Muscle of arm (tissue), 14 donors: ENCODE data around the gene ZFAND2B. TPM values are rescaled to one million over a fixed set of nuclear protein-coding genes. Genes with fewer than 3 reads are reported as not detected.

ENCODE experiments used
- DNase-seq: peaks from one replicate; pipeline ENCODE4 v3.0.0-alpha.2; 2013
- long read RNA-seq, 11 donors: transcript quantifications; one replicate each; lab custom pipeline, GENCODE V29; 2026
- polyA plus RNA-seq, 12 donors: library from polyadenylated mRNA; unstranded; fragments of 120-200 nt; gene quantifications; one replicate each; pipeline ENCODE4 v1.2.1, GENCODE V29; 2013; ENCODE audit not compliant: insufficient read length in 12 of 12

ZFAND2B gene, protein sequence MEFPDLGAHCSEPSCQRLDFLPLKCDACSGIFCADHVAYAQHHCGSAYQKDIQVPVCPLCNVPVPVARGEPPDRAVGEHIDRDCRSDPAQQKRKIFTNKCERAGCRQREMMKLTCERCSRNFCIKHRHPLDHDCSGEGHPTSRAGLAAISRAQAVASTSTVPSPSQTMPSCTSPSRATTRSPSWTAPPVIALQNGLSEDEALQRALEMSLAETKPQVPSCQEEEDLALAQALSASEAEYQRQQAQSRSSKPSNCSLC
- polyA plus RNA-seq = 10 to 100 TPM in 11 of 12 donors, not detected in 1; 16.5 to 36.6 (median 24.2) TPM
- long read RNA-seq, donor 1, transcript ZFAND2B-212 (10 exons, 1,199 nt) = minor isoform, 7 of 34 reads
- long read RNA-seq, donor 1, transcript ZFAND2B-208 (5 exons, 2,021 nt) = minor isoform, 5 of 34 reads
- long read RNA-seq, donor 1, transcript ZFAND2B-201 (9 exons, 1,314 nt) = major isoform, 10 of 34 reads
- long read RNA-seq, donor 1, partial matches to known transcripts = 0 of 34 reads
- long read RNA-seq, donor 1, other reads (novel, unspliced or antisense) = 0 of 34 reads
- long read RNA-seq, donor 2, partial matches to known transcripts = 0 of 9 reads
- long read RNA-seq, donor 2, other reads (novel, unspliced or antisense) = 0 of 9 reads
- long read RNA-seq, donor 3, partial matches to known transcripts = 0 of 4 reads
- long read RNA-seq, donor 3, other reads (novel, unspliced or antisense) = 0 of 4 reads
- long read RNA-seq, donor 4, partial matches to known transcripts = 0 of 3 reads
- long read RNA-seq, donor 4, other reads (novel, unspliced or antisense) = 0 of 3 reads
- long read RNA-seq, donor 5, transcript ZFAND2B-212 (10 exons, 1,199 nt) = major isoform, 7 of 14 reads
- long read RNA-seq, donor 5, partial matches to known transcripts = 0 of 14 reads
- long read RNA-seq, donor 5, other reads (novel, unspliced or antisense) = 0 of 14 reads
- long read RNA-seq, donor 6, partial matches to known transcripts = 0 of 4 reads
- long read RNA-seq, donor 6, other reads (novel, unspliced or antisense) = 0 of 4 reads
- long read RNA-seq, donor 7 = 0 reads
- long read RNA-seq, donor 8, partial matches to known transcripts = 0 of 9 reads
- long read RNA-seq, donor 8, other reads (novel, unspliced or antisense) = 0 of 9 reads
- long read RNA-seq, donor 9, partial matches to known transcripts = 0 of 7 reads
- long read RNA-seq, donor 9, other reads (novel, unspliced or antisense) = 0 of 7 reads
- long read RNA-seq, donor 10, partial matches to known transcripts = 0 of 10 reads
- long read RNA-seq, donor 10, other reads (novel, unspliced or antisense) = 0 of 10 reads
- long read RNA-seq, donor 11, partial matches to known transcripts = 0 of 6 reads
- long read RNA-seq, donor 11, other reads (novel, unspliced or antisense) = 0 of 6 reads

- DNase-seq = peak; percentile 95
These were observed at the start of gene ZFAND2B for GRCh38 chr2:219206328-219207133. TSS of gene ZFAND2B (plus strand) at chr2:219206782. CDS start at chr2:219206988, 206 bp downstream.

DNA sequence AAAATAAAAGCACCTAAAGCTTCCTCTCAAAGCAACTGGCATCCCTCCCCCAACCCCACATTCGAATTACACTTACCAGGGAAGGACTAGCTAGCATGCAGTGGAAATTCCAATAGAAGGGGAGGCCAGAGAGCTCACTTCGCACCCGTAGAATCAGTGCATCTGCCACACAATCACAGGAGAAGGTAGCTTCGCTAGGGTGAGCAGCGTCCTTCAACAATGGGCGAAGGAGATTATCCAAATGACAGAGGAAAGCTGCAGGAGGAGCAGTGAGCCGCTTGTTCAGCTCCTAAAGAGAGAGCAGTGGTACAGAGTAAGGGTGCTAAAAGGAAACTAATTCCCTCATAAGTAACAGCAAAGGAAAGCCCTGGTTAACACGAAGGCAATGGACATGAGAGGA lies 49.2 kb upstream of the ZFAND2B start:
- DNase-seq = no peak

GRCh38 chr2:219158025-219158424 lies 48.6 kb upstream of the ZFAND2B start:
- DNase-seq = no peak

- no peak for DNase-seq
These were observed 48.0 kb upstream of the ZFAND2B start for GRCh38 chr2:219158586-219158985.

DNA sequence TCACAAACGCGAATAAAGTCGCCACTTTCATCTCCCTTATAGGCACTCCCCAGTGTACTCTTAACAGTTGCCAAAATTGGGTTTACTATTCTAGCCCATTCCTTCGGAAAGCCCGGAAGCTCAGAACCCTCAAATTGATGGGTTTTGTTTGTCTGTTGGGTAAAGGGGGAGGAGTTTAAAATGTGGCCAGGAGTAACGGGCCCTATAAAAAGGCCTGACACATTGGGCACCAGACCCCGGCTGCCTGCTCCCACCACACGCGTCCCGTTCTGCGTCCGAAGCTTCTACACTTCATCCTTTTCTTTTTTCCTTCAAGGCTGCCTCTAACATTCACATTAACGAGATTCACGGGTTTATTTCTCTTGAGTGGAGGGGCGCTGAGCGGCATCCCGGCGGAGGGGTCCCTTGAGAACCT lies 46.8 kb upstream of the ZFAND2B start:
- no peak for DNase-seq

- peak; percentile 93 for DNase-seq
These were observed 46.2 kb upstream of the ZFAND2B start, which contains the start of gene NHEJ1 for GRCh38 chr2:219160186-219161017. TSS of gene NHEJ1 (minus strand) at chr2:219160815. CDS start at chr2:219158362, 2,453 bp downstream.

DNA sequence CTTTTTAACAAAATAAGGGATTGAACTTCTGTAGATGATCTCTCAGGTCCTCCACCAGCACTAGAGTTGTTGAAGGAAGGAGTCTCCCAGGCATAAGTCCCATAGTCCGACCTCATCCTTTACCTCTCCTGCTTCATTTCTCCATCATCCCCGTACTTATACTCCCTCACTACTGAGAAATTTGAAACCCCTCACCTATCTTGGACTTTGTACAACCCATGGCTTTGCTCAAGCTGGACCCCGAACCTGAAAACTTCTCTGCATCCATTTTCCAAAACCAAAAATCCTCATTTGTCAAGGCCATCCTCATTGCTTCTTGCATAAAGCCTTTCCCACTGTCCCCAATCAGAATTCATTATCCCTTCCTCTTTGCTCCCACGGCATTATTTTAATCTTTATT lies 45.5 kb upstream of the ZFAND2B start:
- DNase-seq = no peak

- no peak for DNase-seq
These were observed 43.4 kb upstream of the ZFAND2B start for GRCh38 chr2:219163156-219163555.

DNA sequence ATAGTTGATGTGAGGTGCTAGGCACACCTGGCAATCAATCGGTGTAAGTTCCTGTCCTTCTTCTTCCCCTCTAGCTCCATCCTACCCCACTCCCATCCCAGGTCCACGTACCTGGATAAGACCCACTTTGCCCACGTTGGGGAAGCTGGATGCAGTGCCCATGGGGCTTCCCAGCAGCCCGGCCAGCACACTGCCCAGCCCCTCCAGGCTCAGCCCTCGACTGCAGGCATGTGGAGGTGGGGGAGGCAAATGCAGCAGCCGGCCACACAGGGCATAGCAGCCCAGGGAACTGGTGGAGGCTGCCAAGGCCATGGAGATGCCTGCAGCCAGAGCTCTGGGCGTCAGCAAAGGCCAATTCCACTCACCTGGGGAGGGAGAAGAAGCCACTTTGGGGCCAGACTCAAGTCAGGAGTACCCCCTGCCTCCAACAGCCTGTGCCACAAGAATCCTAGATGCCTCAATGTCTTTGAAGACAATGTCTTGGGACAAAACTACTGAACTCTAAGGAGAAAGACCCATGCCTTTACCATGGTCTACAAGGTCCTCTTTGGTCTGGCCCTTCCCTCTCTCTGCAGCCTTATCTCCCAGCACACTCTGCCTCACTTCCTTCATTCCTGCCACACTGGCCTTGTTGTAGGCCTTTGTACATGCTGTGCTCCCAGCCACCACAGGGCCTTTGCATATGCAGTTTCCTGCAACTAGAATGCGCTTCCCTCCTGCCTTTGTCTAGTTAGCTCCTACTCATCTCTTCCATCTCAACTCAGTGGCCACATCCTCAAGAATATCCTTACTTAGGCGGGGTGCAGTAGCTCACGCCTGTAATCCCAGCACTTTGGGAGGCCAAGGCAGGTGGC lies 41.3 kb upstream of the ZFAND2B start:
- no peak for DNase-seq

DNA sequence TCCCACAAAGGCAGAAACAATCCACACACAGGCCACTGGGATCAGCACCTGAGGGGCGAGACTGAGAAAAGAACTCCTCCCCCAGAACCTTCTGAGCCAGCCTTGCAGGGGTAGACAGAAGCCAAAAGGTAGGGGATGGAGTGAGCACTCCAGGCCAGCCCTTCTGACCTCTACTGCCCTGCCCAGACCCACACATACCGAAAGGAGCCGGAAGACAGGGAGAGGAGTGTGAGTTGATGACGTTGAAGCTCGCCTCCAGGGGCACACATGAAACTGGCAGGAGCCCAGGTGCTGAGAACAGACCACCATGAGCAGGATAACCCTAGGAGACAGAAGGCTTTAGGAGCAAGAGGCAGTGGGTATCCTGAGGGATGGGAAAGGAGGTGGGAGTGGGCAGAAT lies 38.6 kb upstream of the ZFAND2B start:
- no peak for DNase-seq

- no peak for DNase-seq
These were observed 38.1 kb upstream of the ZFAND2B start for GRCh38 chr2:219168526-219168925.

- no peak for DNase-seq
These were observed 37.6 kb upstream of the ZFAND2B start for GRCh38 chr2:219168932-219169331.

DNA sequence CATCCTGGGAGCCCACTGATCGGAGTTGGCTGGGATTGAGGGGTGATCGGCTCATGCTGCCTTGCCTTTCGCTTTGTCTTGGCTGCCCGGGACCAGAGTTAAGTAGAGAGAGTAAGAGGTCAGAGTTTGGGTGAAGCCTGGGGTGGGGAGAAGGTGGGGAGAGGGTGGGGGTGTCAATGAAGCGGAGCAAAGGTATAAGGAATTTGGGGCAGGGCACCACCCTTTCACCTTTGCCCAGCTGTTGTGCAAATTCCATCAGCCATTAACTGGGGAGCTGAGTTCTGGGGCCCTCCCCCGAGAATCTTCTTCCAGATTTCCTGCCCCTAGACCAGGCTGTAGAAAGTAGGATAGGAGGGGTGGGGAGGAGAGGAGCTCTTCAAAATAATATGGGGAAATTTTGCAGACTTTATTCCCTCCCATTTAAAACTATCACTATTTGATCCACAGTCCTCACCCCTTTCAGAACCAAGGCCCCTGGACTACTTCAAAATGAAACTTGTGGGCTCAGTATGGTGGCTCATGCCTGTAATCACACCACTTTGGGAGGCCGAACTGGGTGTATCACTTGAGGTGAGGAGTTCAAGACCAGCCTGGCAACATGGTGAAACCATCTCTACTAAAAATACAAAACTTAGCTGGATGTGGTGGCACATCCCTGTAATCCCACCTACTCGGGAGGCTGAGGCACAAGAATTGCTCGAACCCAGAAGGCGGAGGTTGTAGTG lies 36.5 kb upstream of the ZFAND2B start, which contains the start of gene SLC23A3:
Gene SLC23A3, minus strand, starts transcription at position 100 of the 725 bp plus-strand sequence. Its CDS starts 45 bp downstream, at position 55.
- no peak for DNase-seq

DNA sequence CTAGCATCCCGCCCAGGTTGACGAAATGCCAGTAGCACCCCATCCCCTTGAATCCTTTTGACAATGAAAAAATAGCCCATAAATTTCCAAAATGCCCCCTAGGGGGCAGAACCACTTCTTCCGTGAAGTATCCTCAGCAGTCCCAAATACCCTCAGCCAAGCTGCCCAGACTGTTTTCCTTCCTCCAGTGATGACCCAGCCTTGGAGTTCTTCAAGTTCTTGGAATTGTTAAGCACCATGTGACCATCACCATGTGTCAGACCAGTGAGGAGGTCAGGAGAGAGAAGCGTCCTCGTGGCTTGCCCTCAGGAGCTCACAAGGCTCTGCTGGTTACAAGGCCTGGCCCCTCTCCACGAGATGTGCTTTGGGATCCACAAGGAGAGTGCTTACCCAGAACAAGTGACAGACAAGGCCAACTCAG lies 35.3 kb upstream of the ZFAND2B start:
- peak; percentile 22 for DNase-seq

DNA sequence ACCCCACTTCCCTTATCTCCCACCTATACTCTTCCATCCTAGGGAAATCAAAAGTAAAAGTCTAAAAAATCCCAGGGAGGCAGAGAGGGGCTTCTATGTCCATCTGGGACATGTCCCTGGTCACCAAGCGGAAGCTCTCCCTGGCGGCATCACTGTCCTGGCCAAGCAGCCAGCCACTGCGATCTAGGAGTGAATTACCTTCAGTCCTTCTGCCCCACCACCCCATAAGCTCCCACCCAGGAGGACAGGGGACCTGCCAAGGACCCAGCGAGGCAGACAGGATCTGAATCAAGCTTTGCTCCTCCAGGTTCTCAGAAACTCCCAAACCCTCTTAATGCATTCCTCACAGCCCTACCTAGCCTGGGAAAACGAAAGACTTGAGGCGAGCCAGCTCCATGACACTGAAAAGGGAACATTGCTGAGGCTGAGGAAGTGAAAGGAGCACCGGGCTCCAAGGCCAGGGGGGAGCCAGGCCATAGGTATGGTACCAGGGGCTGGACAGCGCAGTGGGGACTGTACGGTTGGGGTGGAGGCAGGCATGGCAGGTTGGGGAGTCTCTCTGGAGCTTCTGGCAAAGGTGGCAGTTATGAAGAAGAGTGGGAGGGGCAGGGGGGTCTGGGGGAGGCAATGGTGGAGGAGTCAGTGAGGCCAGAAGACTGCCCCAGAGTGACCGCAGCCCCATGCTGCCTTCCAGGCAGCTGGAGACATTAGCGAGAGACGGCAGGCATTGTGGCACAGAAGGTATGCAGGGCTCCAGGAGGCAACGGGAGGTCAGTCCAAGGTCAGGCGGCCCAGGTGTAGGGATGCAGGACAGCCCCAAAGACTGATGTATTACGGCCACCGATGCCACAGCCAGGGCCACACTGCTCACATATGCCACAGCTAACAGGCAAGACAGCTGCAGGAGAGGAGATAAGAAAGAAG lies 34.1 kb upstream of the ZFAND2B start:
- no peak for DNase-seq

DNA sequence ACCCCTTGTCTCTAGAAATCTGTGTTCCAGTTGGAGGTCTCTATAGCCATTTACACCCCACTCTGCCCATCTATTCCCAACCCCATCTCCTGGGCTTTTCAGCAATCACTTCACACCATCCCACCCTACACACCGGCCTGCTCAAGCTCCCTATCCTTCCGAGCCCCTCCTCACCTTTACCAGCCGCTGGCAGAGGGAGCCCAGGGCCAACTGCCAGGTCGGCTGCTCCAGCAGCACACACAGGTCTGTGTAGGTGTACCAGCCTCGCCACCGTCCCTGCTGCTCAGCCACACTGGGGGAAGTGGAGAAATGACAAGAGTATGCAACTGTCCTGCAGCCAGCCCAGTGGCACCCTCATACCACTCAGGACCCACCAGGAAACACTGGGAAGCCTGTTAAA lies 33.4 kb upstream of the ZFAND2B start:
- DNase-seq = no peak

GRCh38 chr2:219174146-219174545 lies 32.4 kb upstream of the ZFAND2B start:
- DNase-seq = no peak
